ENCODE measurements around the gene PGAP6. TPM values are rescaled to one million over a fixed set of nuclear protein-coding genes. Genes with fewer than 3 reads are reported as not detected.
"Not testable (repeated sequence)": the region's sequence is repeated elsewhere in the genome, so short reads cannot be mapped to it uniquely, and the experiment has no call there.

PGAP6 gene
- total RNA-seq, 2 experiments from 2014 or later: 30.6 to 31.5 TPM

- no peak for DNase-seq
- H3K4me3 Mint-ChIP-seq: peak overlapping the region; percentile 57
- ChIA-PET CTCF (no interaction called here), POLR2A (no interaction called here)
- H3K27ac Mint-ChIP-seq: peak overlapping the region; percentile 43
- intact Hi-C loops (cut with micrococcal nuclease): no loop called here
- H3K36me3 Mint-ChIP-seq: no peaks in the 10 kb centered on the region
- no peaks in the 10 kb centered on the region for H3K9me3 Mint-ChIP-seq
- no peaks in the 10 kb centered on the region for H3K27me3 Mint-ChIP-seq
- H3K4me1 Mint-ChIP-seq (ENCODE audit: low read depth): peaks cover 24% of the 10 kb centered on the region
These were observed 17.0 kb upstream of the PGAP6 start for GRCh38 chr16:398561-399339.

- H3K27ac Mint-ChIP-seq: peak overlapping the region; percentile 43
- H3K4me3 Mint-ChIP-seq: peak overlapping the region; percentile 57
- H3K36me3 Mint-ChIP-seq: no peaks in the 10 kb centered on the region
These were observed 16.1 kb upstream of the PGAP6 start for GRCh38 chr16:397736-398332.

GRCh38 chr16:397135-397661 lies 15.4 kb upstream of the PGAP6 start, which contains the start of gene NME4:
TSS of gene NME4 (plus strand) at chr16:397199. CDS start at chr16:397223, 24 bp downstream.
- H3K9me3 Mint-ChIP-seq: peaks cover under 1% of the 10 kb centered on the region
- intact Hi-C loops (cut with micrococcal nuclease): no loop called here
- DNase-seq: peak; percentile 41
- POLR2A ChIA-PET: no interaction called here
- CTCF ChIA-PET: no interaction called here
- H3K36me3 Mint-ChIP-seq: no peaks in the 10 kb centered on the region
- H3K4me1 Mint-ChIP-seq (ENCODE audit: low read depth): peaks cover 33% of the 10 kb centered on the region
- peak within 1 kb of the TSS; percentile 79 for H3K4me3 Mint-ChIP-seq
- no peaks in the 10 kb centered on the region for H3K27me3 Mint-ChIP-seq
- H3K27ac Mint-ChIP-seq: peak within 1 kb of the TSS; percentile 33

More at GRCh38 chr16:397736-398332, 16.1 kb upstream of the PGAP6 start:
- intact Hi-C loops (cut with micrococcal nuclease): no loop called here
- H3K27me3 Mint-ChIP-seq: no peaks in the 10 kb centered on the region
- DNase-seq: peak; percentile 55
- H3K4me1 Mint-ChIP-seq (ENCODE audit: low read depth): peaks cover 26% of the 10 kb centered on the region
- ChIA-PET POLR2A (no interaction called here), CTCF (no interaction called here)
- H3K9me3 Mint-ChIP-seq: no peaks in the 10 kb centered on the region

GRCh38 chr16:396605-397004 lies 14.8 kb upstream of the PGAP6 start:
- POLR2A ChIA-PET: no interaction called here

GRCh38 chr16:396199-396598 lies 14.4 kb upstream of the PGAP6 start:
- Mint-ChIP-seq H3K27me3 (no peaks in the 10 kb centered on the region), H3K27ac (peak overlapping the region; percentile 33), H3K4me3 (peak overlapping the region; percentile 79), H3K9me3 (peaks cover 5% of the 10 kb centered on the region), H3K4me1 (ENCODE audit: low read depth) (peaks cover 36% of the 10 kb centered on the region), H3K36me3 (no peaks in the 10 kb centered on the region)
- ChIA-PET CTCF (no interaction called here), POLR2A (no interaction called here)
- no peak for DNase-seq
- intact Hi-C loops (cut with micrococcal nuclease): no loop called here

More at GRCh38 chr16:396605-397004, 14.8 kb upstream of the PGAP6 start:
- H3K4me3 Mint-ChIP-seq: peak overlapping the region; percentile 79
- CTCF ChIA-PET: no interaction called here
- peaks cover 36% of the 10 kb centered on the region for H3K4me1 Mint-ChIP-seq (ENCODE audit: low read depth)
- DNase-seq: no peak
- intact Hi-C loops (cut with micrococcal nuclease): no loop called here
- no peaks in the 10 kb centered on the region for H3K36me3 Mint-ChIP-seq
- no peaks in the 10 kb centered on the region for H3K27me3 Mint-ChIP-seq
- peaks cover 5% of the 10 kb centered on the region for H3K9me3 Mint-ChIP-seq
- H3K27ac Mint-ChIP-seq: no peak overlapping the region

- Mint-ChIP-seq H3K4me1 (ENCODE audit: low read depth) (peaks cover 20% of the 10 kb centered on the region), H3K36me3 (no peaks in the 10 kb centered on the region), H3K9me3 (peaks cover 5% of the 10 kb centered on the region), H3K27ac (peak overlapping the region; percentile 54), H3K27me3 (no peaks in the 10 kb centered on the region), H3K4me3 (no peak overlapping the region)
- peak; percentile 56 for DNase-seq
- CTCF ChIA-PET: interaction anchor here (0.6 to 2.2 kb wide), 12 partner anchors 9 to 393 kb away, joined by 3 to 10 read pairs (median 4); partner anchors contain the start of genes CAPN15, DECR2, PGAP6 and RAB11FIP3
- intact Hi-C loops (cut with micrococcal nuclease): loop anchor here (5.0 kb wide), 3 partner anchors 95 to 215 kb away; partner anchors contain the start of gene CAPN15
- POLR2A ChIA-PET: interaction anchor here (0.7 to 1.4 kb wide), 4 partner anchors 9 to 134 kb away, joined by 3 to 7 read pairs (median 5); partner anchors contain the start of gene DECR2
These were observed 10.8 kb upstream of the PGAP6 start for GRCh38 chr16:392450-393030.

GRCh38 chr16:391885-392335 lies 10.1 kb upstream of the PGAP6 start:
- intact Hi-C loops (cut with micrococcal nuclease): loop anchor here (5.0 kb wide), 3 partner anchors 95 to 215 kb away; partner anchors contain the start of gene CAPN15
- Mint-ChIP-seq H3K27ac (peak overlapping the region; percentile 54), H3K36me3 (no peaks in the 10 kb centered on the region), H3K9me3 (peaks cover 5% of the 10 kb centered on the region), H3K4me3 (no peak overlapping the region), H3K27me3 (no peaks in the 10 kb centered on the region), H3K4me1 (ENCODE audit: low read depth) (peaks cover 20% of the 10 kb centered on the region)
- ChIA-PET POLR2A (interaction anchor here (1.1 to 1.4 kb wide), 3 partner anchors 9 to 134 kb away, joined by 3 to 7 read pairs (median 4); partner anchors contain the start of gene DECR2), CTCF (interaction anchor here (0.6 to 2.2 kb wide), 11 partner anchors 10 to 394 kb away, joined by 3 to 10 read pairs (median 4); partner anchors contain the start of genes CAPN15, DECR2, PGAP6 and RAB11FIP3)
- DNase-seq: peak; percentile 90

GRCh38 chr16:389352-389751 lies 7.6 kb upstream of the PGAP6 start:
- H3K4me1 Mint-ChIP-seq (ENCODE audit: low read depth): peaks cover 12% of the 10 kb centered on the region
- H3K4me3 Mint-ChIP-seq: no peak overlapping the region
- no peak overlapping the region for H3K27ac Mint-ChIP-seq
- ChIA-PET CTCF (no interaction called here), POLR2A (no interaction called here)
- no peaks in the 10 kb centered on the region for H3K36me3 Mint-ChIP-seq
- peaks cover 5% of the 10 kb centered on the region for H3K9me3 Mint-ChIP-seq
- DNase-seq: no peak
- H3K27me3 Mint-ChIP-seq: no peaks in the 10 kb centered on the region
- intact Hi-C loops (cut with micrococcal nuclease): no loop called here

GRCh38 chr16:387761-388666 lies 6.2 kb upstream of the PGAP6 start:
- H3K27me3 Mint-ChIP-seq; H3K36me3 Mint-ChIP-seq; H3K9me3 Mint-ChIP-seq; DNase-seq; H3K4me3 Mint-ChIP-seq; POLR2A ChIA-PET; intact Hi-C loops (cut with micrococcal nuclease); CTCF ChIA-PET; H3K27ac Mint-ChIP-seq: not testable (repeated sequence)
- peaks cover 18% of the 10 kb centered on the region for H3K4me1 Mint-ChIP-seq (ENCODE audit: low read depth)

GRCh38 chr16:386641-387156 lies 4.9 kb upstream of the PGAP6 start:
- Mint-ChIP-seq H3K36me3 (no peaks in the 10 kb centered on the region), H3K9me3 (no peaks in the 10 kb centered on the region), H3K4me3 (no peak overlapping the region), H3K27ac (no peak overlapping the region), H3K4me1 (ENCODE audit: low read depth) (peaks cover 12% of the 10 kb centered on the region), H3K27me3 (no peaks in the 10 kb centered on the region)
- CTCF ChIA-PET: no interaction called here
- intact Hi-C loops (cut with micrococcal nuclease): no loop called here
- no peak for DNase-seq
- POLR2A ChIA-PET: interaction anchor here (0.7 kb wide), 1 partner anchor 18 kb away, joined by 3 read pairs; no protein-coding TSS in a partner anchor
